ENCODE data around the gene LPAR2. TPM values are rescaled to one million over a fixed set of nuclear protein-coding genes. Genes with fewer than 3 reads are reported as not detected.
"Not testable (repeated sequence)": the region's sequence is repeated elsewhere in the genome, so short reads cannot be mapped to it uniquely, and the experiment has no call there.

Gene LPAR2
- total and polyA plus RNA-seq, 8 donors = 4.1 to 156 (median 19.0) TPM

GRCh38 chr19:19672816-19673215, 44.8 kb upstream of the LPAR2 start:
- TF ChIP-seq POLR2A (IDR thresholded peaks at IDR 0.05) (no peak), POLR2AphosphoS5 (IDR thresholded peaks at IDR 0.05) (no peak), EP300 (IDR thresholded peaks at IDR 0.05) (no peak), CTCF (IDR thresholded peaks at IDR 0.05) (no peak)
- no peak overlapping the region for H3K27ac ChIP-seq
- peaks cover 0 to 49% (median 20%) of the 10 kb centered on the region in 4 donors for H3K9me3 ChIP-seq
- H3K27me3 ChIP-seq = no peaks in the 10 kb centered on the region
- peaks cover 16 to 58% (median 57%) of the 10 kb centered on the region in 4 donors for H3K36me3 ChIP-seq
- intact Hi-C loops (cut with DNase I; ENCODE audit: low total_unique reads) = no loop called here
- no peak overlapping the region for H3K4me3 ChIP-seq
- 95 to 99% (median 96%) methylated on average over 3 of the region's 3 CpGs for WGBS, 5 donors
- no peak for DNase-seq
- peaks cover 11 to 25% (median 21%) of the 10 kb centered on the region in 4 donors for H3K4me1 ChIP-seq

GRCh38 chr19:19670070-19670551, 42.1 kb upstream of the LPAR2 start:
- H3K9me3 ChIP-seq = peaks cover 0 to 22% (median 9%) of the 10 kb centered on the region in 4 donors
- peak overlapping the region; percentile 90 to 97 (median 94) for H3K4me3 ChIP-seq
- H3K36me3 ChIP-seq = peaks cover 4 to 31% (median 30%) of the 10 kb centered on the region in 4 donors
- WGBS, 5 donors = 74 to 78% (median 76%) methylated on average over 10 of the region's 10 CpGs
- peak overlapping the region in 1 of 5 donors; percentile 89 for H3K27ac ChIP-seq
- peaks cover 11 to 27% (median 24%) of the 10 kb centered on the region in 4 donors for H3K4me1 ChIP-seq
- H3K27me3 ChIP-seq = no peaks in the 10 kb centered on the region
- no peak for DNase-seq
- intact Hi-C loops (cut with DNase I; ENCODE audit: low total_unique reads) = no loop called here
- TF ChIP-seq POLR2A (IDR thresholded peaks at IDR 0.05) (no peak), POLR2AphosphoS5 (IDR thresholded peaks at IDR 0.05) (no peak), CTCF (IDR thresholded peaks at IDR 0.05) (no peak), EP300 (IDR thresholded peaks at IDR 0.05) (no peak)

- TF ChIP-seq EP300 (IDR thresholded peaks at IDR 0.05) (no peak), POLR2AphosphoS5 (IDR thresholded peaks at IDR 0.05) (peak in 2 of 3 donors; percentile 10 to 55)
- Histone ChIP-seq H3K27ac (peak within 1 kb of the TSS; percentile 84 to 95 (median 89)), H3K4me3 (peak within 1 kb of the TSS; percentile 90 to 97 (median 94)), H3K9me3 (peaks cover 0 to 8% (median 2%) of the 10 kb centered on the region in 4 donors), H3K36me3 (peaks cover 0 to 14% (median 13%) of the 10 kb centered on the region in 4 donors), H3K4me1 (peaks cover 11 to 27% (median 24%) of the 10 kb centered on the region in 4 donors), H3K27me3 (no peaks in the 10 kb centered on the region)
- peak; percentile 93 to 98 for DNase-seq
- intact Hi-C loops (cut with DNase I; ENCODE audit: low total_unique reads) = no loop called here
- 5 to 8% (median 6%) methylated on average over 26 to 36 of the region's 36 CpGs for WGBS, 5 donors
Measured at GRCh38 chr19:19668230-19669012, 40.4 kb upstream of the LPAR2 start, which contains the start of gene ZNF101. Gene ZNF101 (plus strand): TSS chr19:19668839. CDS start chr19:19668964, 125 bp downstream.

- intact Hi-C loops (cut with DNase I; ENCODE audit: low total_unique reads); H3K27me3 ChIP-seq; DNase-seq; H3K4me3 ChIP-seq; H3K36me3 ChIP-seq; H3K9me3 ChIP-seq; H3K27ac ChIP-seq: not testable (repeated sequence)
- H3K4me1 ChIP-seq = peaks cover 21 to 51% (median 46%) of the 10 kb centered on the region in 4 donors
- WGBS, 5 donors = 94 to 99% (median 97%) methylated on average over 22 of the region's 22 CpGs
Measured at GRCh38 chr19:19665420-19665948, 37.5 kb upstream of the LPAR2 start.

GRCh38 chr19:19663256-19664120, 35.5 kb upstream of the LPAR2 start, which contains the start of gene ATP13A1:
Gene ATP13A1 (minus strand): TSS chr19:19663676. CDS start chr19:19663666, 10 bp downstream.
- Histone ChIP-seq H3K9me3 (no peaks in the 10 kb centered on the region), H3K36me3 (peaks cover 10 to 18% (median 16%) of the 10 kb centered on the region in 4 donors), H3K27ac (peak within 1 kb of the TSS; percentile 86 to 98 (median 94)), H3K27me3 (no peaks in the 10 kb centered on the region), H3K4me3 (peak within 1 kb of the TSS; percentile 93 to 99 (median 96)), H3K4me1 (peaks cover 10 to 38% (median 35%) of the 10 kb centered on the region in 4 donors)
- TF ChIP-seq EP300 (IDR thresholded peaks at IDR 0.05) = no peak
- TF ChIP-seq POLR2AphosphoS5 (IDR thresholded peaks at IDR 0.05) = peak; percentile 87 to 96 (median 88)
- TF ChIP-seq CTCF (IDR thresholded peaks at IDR 0.05) = peak in 1 of 7 experiments; percentile 18
- peak in 1 of 4 donors; percentile 62 for TF ChIP-seq POLR2A (IDR thresholded peaks at IDR 0.05)
- intact Hi-C loops (cut with DNase I; ENCODE audit: low total_unique reads) = no loop called here
- DNase-seq = peak; percentile 96 to 99
- WGBS, 5 donors = 0 to 1% (median 0%) methylated on average over 10 to 85 of the region's 85 CpGs
